ENCODE data around the gene BTBD9.

The BTBD9 gene

GRCh38 chr6:38158762-38159350, 480.9 kb downstream of the BTBD9 start:
- TF ChIP-seq ZFP3 (CRISPR knock-in tag; IDR thresholded peaks at IDR 0.05) (no peak), RARB (CRISPR knock-in tag; IDR thresholded peaks at IDR 0.05) (no peak), TCF4 (CRISPR knock-in tag; IDR thresholded peaks at IDR 0.05; ENCODE audit: borderline replicate concordance) (no peak), SNAI2 (CRISPR knock-in tag; IDR thresholded peaks at IDR 0.05) (no peak), BACH2 (CRISPR knock-in tag; IDR thresholded peaks at IDR 0.05; ENCODE audit: borderline replicate concordance) (no peak), CSRNP3 (CRISPR knock-in tag; IDR thresholded peaks at IDR 0.05) (no peak), ISL1 (CRISPR knock-in tag; IDR thresholded peaks at IDR 0.05) (no peak), ESRRG (CRISPR knock-in tag; IDR thresholded peaks at IDR 0.05) (no peak), ZC3H10 (CRISPR knock-in tag; IDR thresholded peaks at IDR 0.05) (no peak), ZNF70 (CRISPR knock-in tag; IDR thresholded peaks at IDR 0.05) (no peak), TOX (CRISPR knock-in tag; IDR thresholded peaks at IDR 0.05; ENCODE audit: borderline replicate concordance) (no peak), OSR1 (CRISPR knock-in tag; IDR thresholded peaks at IDR 0.05) (no peak), CSDC2 (CRISPR knock-in tag; IDR thresholded peaks at IDR 0.05) (no peak), PATZ1 (CRISPR knock-in tag; IDR thresholded peaks at IDR 0.05; ENCODE audit: borderline replicate concordance) (no peak), CREB5 (CRISPR knock-in tag; IDR thresholded peaks at IDR 0.05; ENCODE audit: low read depth) (no peak), ZNF565 (CRISPR knock-in tag; conservative IDR thresholded peaks at IDR 0.05; ENCODE audit: low read depth) (no peak)
- TF ChIP-seq, protein P1, sequence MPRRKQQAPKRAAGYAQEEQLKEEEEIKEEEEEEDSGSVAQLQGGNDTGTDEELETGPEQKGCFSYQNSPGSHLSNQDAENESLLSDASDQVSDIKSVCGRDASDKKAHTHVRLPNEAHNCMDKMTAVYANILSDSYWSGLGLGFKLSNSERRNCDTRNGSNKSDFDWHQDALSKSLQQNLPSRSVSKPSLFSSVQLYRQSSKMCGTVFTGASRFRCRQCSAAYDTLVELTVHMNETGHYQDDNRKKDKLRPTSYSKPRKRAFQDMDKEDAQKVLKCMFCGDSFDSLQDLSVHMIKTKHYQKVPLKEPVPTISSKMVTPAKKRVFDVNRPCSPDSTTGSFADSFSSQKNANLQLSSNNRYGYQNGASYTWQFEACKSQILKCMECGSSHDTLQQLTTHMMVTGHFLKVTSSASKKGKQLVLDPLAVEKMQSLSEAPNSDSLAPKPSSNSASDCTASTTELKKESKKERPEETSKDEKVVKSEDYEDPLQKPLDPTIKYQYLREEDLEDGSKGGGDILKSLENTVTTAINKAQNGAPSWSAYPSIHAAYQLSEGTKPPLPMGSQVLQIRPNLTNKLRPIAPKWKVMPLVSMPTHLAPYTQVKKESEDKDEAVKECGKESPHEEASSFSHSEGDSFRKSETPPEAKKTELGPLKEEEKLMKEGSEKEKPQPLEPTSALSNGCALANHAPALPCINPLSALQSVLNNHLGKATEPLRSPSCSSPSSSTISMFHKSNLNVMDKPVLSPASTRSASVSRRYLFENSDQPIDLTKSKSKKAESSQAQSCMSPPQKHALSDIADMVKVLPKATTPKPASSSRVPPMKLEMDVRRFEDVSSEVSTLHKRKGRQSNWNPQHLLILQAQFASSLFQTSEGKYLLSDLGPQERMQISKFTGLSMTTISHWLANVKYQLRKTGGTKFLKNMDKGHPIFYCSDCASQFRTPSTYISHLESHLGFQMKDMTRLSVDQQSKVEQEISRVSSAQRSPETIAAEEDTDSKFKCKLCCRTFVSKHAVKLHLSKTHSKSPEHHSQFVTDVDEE (CRISPR knock-in tag; IDR thresholded peaks at IDR 0.05), result no peak
- no peak for ATAC-seq

DNA sequence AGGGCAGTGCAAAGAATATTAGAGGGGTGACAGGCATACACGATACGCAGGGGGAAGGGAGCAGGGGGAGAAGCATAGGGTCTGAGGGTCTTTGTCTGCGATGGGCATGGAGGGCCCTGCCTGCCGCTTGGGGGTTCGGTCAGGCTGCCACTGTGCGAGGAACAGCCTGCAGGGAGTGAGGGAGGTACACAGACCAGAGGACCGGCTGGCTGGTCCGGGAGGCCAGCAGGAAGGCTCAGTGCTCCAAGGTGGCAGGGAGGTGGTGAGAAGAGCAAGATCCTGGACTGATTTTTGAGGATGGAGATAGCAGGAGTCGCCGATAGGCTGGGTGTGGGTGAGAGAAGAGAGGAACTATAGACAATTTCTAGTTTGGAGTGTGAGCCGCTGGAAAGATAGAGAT, 481.8 kb downstream of the BTBD9 start:
- TF ChIP-seq CSDC2 (CRISPR knock-in tag; IDR thresholded peaks at IDR 0.05), result no peak
- no peak for TF ChIP-seq BACH2 (CRISPR knock-in tag; IDR thresholded peaks at IDR 0.05; ENCODE audit: borderline replicate concordance)
- TF ChIP-seq ARNTL (CRISPR knock-in tag; IDR thresholded peaks at IDR 0.05; ENCODE audit: borderline replicate concordance, low read depth), result no peak
- no peak for TF ChIP-seq ZC3H10 (CRISPR knock-in tag; IDR thresholded peaks at IDR 0.05)
- TF ChIP-seq, protein P2, sequence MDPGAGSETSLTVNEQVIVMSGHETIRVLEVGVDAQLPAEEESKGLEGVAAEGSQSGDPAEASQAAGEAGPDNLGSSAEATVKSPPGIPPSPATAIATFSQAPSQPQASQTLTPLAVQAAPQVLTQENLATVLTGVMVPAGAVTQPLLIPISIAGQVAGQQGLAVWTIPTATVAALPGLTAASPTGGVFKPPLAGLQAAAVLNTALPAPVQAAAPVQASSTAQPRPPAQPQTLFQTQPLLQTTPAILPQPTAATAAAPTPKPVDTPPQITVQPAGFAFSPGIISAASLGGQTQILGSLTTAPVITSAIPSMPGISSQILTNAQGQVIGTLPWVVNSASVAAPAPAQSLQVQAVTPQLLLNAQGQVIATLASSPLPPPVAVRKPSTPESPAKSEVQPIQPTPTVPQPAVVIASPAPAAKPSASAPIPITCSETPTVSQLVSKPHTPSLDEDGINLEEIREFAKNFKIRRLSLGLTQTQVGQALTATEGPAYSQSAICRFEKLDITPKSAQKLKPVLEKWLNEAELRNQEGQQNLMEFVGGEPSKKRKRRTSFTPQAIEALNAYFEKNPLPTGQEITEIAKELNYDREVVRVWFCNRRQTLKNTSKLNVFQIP (CRISPR knock-in tag; IDR thresholded peaks at IDR 0.05; ENCODE audit: borderline replicate concordance, low read depth), result no peak
- TF ChIP-seq OSR1 (CRISPR knock-in tag; IDR thresholded peaks at IDR 0.05), result no peak
- ATAC-seq, result no peak

DNA sequence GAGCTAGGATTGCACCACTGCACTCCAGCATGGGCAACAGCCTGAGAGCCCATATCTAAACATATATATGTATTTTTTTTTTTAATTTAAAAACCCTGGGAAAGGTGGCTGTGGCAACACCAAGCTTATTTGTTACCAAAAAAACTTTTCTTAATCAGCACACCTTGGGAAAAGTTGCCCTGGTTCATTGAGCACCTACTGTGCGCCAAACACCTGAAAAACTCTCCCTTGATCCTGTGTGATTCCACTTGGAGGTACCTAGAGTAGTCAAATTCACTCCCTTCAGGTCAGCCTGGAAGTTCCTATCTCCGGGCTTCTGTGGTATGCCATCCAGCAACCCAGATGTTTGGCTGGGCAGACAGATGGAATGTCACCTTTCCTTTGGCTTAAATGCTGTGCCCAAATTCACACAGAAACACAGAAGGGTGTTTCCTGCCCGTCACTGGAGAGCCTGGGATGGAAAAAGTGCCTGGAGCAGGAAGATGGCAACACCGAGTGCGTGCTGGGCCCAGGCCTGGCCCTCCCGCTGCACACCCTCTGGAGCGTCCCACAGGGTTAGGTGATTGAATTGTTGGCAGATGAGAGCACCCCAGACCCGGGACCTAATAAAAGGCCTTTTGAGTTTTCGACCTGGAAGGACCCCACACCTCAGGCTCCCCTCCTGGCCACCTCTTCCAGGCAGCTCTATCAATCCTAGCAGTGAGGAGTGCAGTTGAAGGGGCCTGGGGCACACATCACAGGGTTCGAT, 482.7 kb downstream of the BTBD9 start:
- TF ChIP-seq ZNF565 (CRISPR knock-in tag; conservative IDR thresholded peaks at IDR 0.05; ENCODE audit: low read depth) (no peak), RARB (CRISPR knock-in tag; IDR thresholded peaks at IDR 0.05) (no peak), ESRRG (CRISPR knock-in tag; IDR thresholded peaks at IDR 0.05) (no peak), ZC3H10 (CRISPR knock-in tag; IDR thresholded peaks at IDR 0.05) (no peak), ZNF70 (CRISPR knock-in tag; IDR thresholded peaks at IDR 0.05) (no peak), TCF4 (CRISPR knock-in tag; IDR thresholded peaks at IDR 0.05; ENCODE audit: borderline replicate concordance) (no peak), CREB5 (CRISPR knock-in tag; IDR thresholded peaks at IDR 0.05; ENCODE audit: low read depth) (no peak), ARNTL (CRISPR knock-in tag; IDR thresholded peaks at IDR 0.05; ENCODE audit: borderline replicate concordance, low read depth) (no peak), TOX (CRISPR knock-in tag; IDR thresholded peaks at IDR 0.05; ENCODE audit: borderline replicate concordance) (no peak), ISL1 (CRISPR knock-in tag; IDR thresholded peaks at IDR 0.05) (no peak), CSRNP3 (CRISPR knock-in tag; IDR thresholded peaks at IDR 0.05) (no peak)
- no peak for ATAC-seq
